PC-9 (cell line): ENCODE data around the gene UFD1. TPM values are rescaled to one million over a fixed set of nuclear protein-coding genes. Genes with fewer than 3 reads are reported as not detected.

Experiments used
- BruUV-seq: library from RNA; stranded (reverse); fragments of 400-500 nt; replicated peaks from 2 replicates; lab custom pipeline; 2021; lab: Mats Ljungman, UMichigan
- CTCF ChIA-PET: fragments of 300-600 bp; sonication (Branson Sonifier 250); formaldehyde crosslinking; loops from one replicate; lab custom pipeline; 2022; ENCODE audit warnings: antibody characterized with exemption; lab: Charles Lee
- POLR2A ChIA-PET: fragments of 300-600 bp; sonication (Branson Sonifier 250); formaldehyde crosslinking; loops from one replicate; lab custom pipeline; 2022; ENCODE audit warnings: antibody characterized with exemption; ENCODE audit not compliant: unreplicated experiment; lab: Charles Lee
- DNase-seq, 2 experiments: peaks; one replicate each; pipeline versions ENCODE4 v3.0.0 to v3.0.0-alpha.2; 2015 to 2022; ENCODE audit warnings: mixed read lengths in 1 of 2
- H2AFZ ChIP-seq: fragments of 200-600 bp; sonication (generic); 2 replicates; pipeline ENCODE4 v1.8.1; 2017; ENCODE audit warnings: antibody characterized with exemption
- H3F3A ChIP-seq: fragments of 200-600 bp; sonication (generic); 2 replicates; pipeline ENCODE4 v1.8.1; 2017; ENCODE audit warnings: antibody characterized with exemption, mild to moderate bottlenecking, low read depth; ENCODE audit not compliant: insufficient read depth
- H3K27ac ChIP-seq: fragments of 200-600 bp; sonication (generic); 2 replicates; pipeline ENCODE4 v1.6.1; 2016; ENCODE audit warnings: mixed run types
- H3K27me3 ChIP-seq: fragments of 200-600 bp; sonication (generic); 2 replicates; pipeline ENCODE4 v1.6.1; 2016; ENCODE audit warnings: low read depth, mixed run types; ENCODE audit not compliant: insufficient read depth
- H3K36me3 ChIP-seq: fragments of 200-600 bp; sonication (generic); 2 replicates; pipeline ENCODE4 v1.6.1; 2016; ENCODE audit warnings: low read depth, mixed run types
- H3K4me1 ChIP-seq: fragments of 200-600 bp; sonication (generic); replicated peaks from 2 replicates; pipeline ENCODE4 v1.6.1; 2016; ENCODE audit warnings: mixed run types; ENCODE audit not compliant: insufficient read depth
- H3K4me2 ChIP-seq: fragments of 200-600 bp; sonication (generic); 2 replicates; pipeline ENCODE4 v1.6.1; 2017; ENCODE audit warnings: mixed run types
- H3K4me3 ChIP-seq: fragments of 200-600 bp; sonication (generic); 2 replicates; pipeline ENCODE4 v1.6.1; 2016; ENCODE audit warnings: mixed run types
- H3K79me2 ChIP-seq: fragments of 200-600 bp; sonication (generic); 2 replicates; pipeline ENCODE4 v1.6.1; 2017; ENCODE audit warnings: low read depth, mixed run types
- H3K9me2 ChIP-seq: fragments of 200-600 bp; sonication (generic); 2 replicates; pipeline ENCODE4 v1.8.1; 2017; ENCODE audit warnings: mild to moderate bottlenecking; ENCODE audit not compliant: insufficient read depth
- H3K9me3 ChIP-seq: fragments of 200-600 bp; sonication (generic); 2 replicates; pipeline ENCODE4 v1.8.1; 2016; ENCODE audit warnings: low read depth; ENCODE audit not compliant: insufficient read depth
- H4K20me1 ChIP-seq: fragments of 200-600 bp; sonication (generic); 2 replicates; pipeline ENCODE4 v1.8.1; 2017; ENCODE audit not compliant: insufficient read depth
- CTCF ChIP-seq: fragments of 200-600 bp; sonication (generic); conservative IDR thresholded peaks from 2 replicates; pipeline ENCODE4 v1.6.1; 2017; ENCODE audit warnings: mixed run types, antibody characterized with exemption, mild to moderate bottlenecking, moderate library complexity
- EZH2 ChIP-seq: fragments of 200-600 bp; sonication (generic); IDR thresholded peaks from 2 replicates; pipeline ENCODE4 v1.8.0; 2017; ENCODE audit warnings: antibody characterized with exemption, low read depth
- intact Hi-C: fragments of 100-400 bp; cut with micrococcal nuclease; formaldehyde crosslinking; loops from one replicate; pipeline ENCODE4 v1.10.0; 2022; ENCODE audit not compliant: unreplicated experiment
- total RNA-seq: library from RNA; stranded (reverse); gene quantifications from 2 replicates; pipeline ENCODE4 v1.2.3, GENCODE V29; 2021

UFD1 gene
- total RNA-seq, 1 experiment from 2014 or later, result 66.9 TPM

DNA sequence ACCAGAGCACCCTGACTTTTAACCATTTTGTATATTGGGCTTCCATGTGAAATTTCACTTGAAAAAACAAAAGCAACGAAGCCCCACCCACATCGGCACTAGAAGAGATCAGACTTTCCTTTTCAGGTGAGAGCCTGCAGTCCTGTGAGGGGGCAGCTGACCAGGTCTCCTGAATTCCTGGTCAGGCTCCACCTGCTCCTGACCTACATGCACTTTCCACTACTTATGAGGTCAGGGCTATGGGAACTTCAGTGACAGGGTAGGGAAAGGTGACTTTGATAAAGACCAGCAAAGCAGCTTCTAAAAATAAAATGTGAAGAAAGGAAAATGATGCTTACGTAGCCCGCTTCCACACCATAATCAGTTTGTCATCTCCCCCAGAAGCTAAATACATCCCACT lies 72.1 kb downstream of the UFD1 start:
- Histone ChIP-seq H3F3A (no peaks in the 10 kb centered on the region), H3K36me3 (no peaks in the 10 kb centered on the region; the same call in 1 of the 2 replicates), H3K27ac (no peak overlapping the region), H4K20me1 (no peaks in the 10 kb centered on the region; the same call in none of the 2 replicates), H3K4me3 (no peak overlapping the region), H2AFZ (no peak overlapping the region), H3K9me2 (no peaks in the 10 kb centered on the region), H3K4me1 (no peaks in the 10 kb centered on the region), H3K4me2 (no peak overlapping the region), H3K27me3 (no peaks in the 10 kb centered on the region), H3K9me3 (no peaks in the 10 kb centered on the region), H3K79me2 (no peaks in the 10 kb centered on the region)
- ChIA-PET POLR2A (no interaction called here), CTCF (no interaction called here)
- no peak for TF ChIP-seq EZH2
- TF ChIP-seq CTCF, result no peak
- no TSS peak for BruUV-seq
- no peak for DNase-seq
- intact Hi-C loops, result loop anchor here (10.0 kb wide), 1 partner anchor 62 kb away; no protein-coding TSS in a partner anchor

GRCh38 chr22:19406281-19406811 lies 72.6 kb downstream of the UFD1 start:
- CTCF ChIA-PET, result no interaction called here

DNA sequence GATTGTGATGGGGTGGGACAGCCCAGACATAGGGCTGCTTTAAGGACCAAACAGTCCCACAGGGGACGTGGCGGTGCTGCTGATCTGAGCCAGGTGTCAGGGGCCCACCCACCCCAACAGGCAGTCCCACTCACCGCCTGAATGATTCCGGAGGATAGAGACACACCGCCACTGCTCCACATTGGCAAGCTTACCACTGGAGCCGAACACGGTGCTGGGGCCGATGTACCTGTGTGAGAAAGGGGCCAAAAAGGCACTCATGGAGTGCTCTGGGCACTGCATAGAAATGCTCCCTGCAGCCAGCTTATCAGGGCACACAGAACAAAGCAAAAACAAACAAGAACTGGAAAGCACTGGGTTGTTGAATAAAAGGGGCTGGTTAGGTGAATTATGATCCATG lies 73.3 kb downstream of the UFD1 start:
- no TSS peak for BruUV-seq
- H2AFZ ChIP-seq, result no peak overlapping the region
- no peak for DNase-seq
- no peak overlapping the region for H3K4me3 ChIP-seq
- no peaks in the 10 kb centered on the region for H3K9me3 ChIP-seq
- intact Hi-C loops, result loop anchor here (10.0 kb wide), 1 partner anchor 61 kb away; no protein-coding TSS in a partner anchor
- no peak overlapping the region for H3K4me2 ChIP-seq
- H3K27ac ChIP-seq, result no peak overlapping the region
- H3K27me3 ChIP-seq, result no peaks in the 10 kb centered on the region
- no peaks in the 10 kb centered on the region for H3K4me1 ChIP-seq
- TF ChIP-seq EZH2, result no peak
- H3K9me2 ChIP-seq, result no peaks in the 10 kb centered on the region
- H4K20me1 ChIP-seq, result no peaks in the 10 kb centered on the region; the same call in none of the 2 replicates
- no peaks in the 10 kb centered on the region for H3F3A ChIP-seq
- CTCF ChIA-PET, result no interaction called here
- no peaks in the 10 kb centered on the region for H3K79me2 ChIP-seq
- POLR2A ChIA-PET, result no interaction called here
- H3K36me3 ChIP-seq, result no peaks in the 10 kb centered on the region; the same call in 1 of the 2 replicates

More at GRCh38 chr22:19406281-19406811, 72.6 kb downstream of the UFD1 start:
- no peak for DNase-seq
- Histone ChIP-seq H2AFZ (no peak overlapping the region), H3K4me2 (no peak overlapping the region), H3K9me3 (no peaks in the 10 kb centered on the region), H4K20me1 (no peaks in the 10 kb centered on the region; the same call in none of the 2 replicates), H3K36me3 (no peaks in the 10 kb centered on the region; the same call in 1 of the 2 replicates), H3F3A (no peaks in the 10 kb centered on the region), H3K4me1 (no peaks in the 10 kb centered on the region), H3K79me2 (no peaks in the 10 kb centered on the region), H3K27ac (no peak overlapping the region), H3K9me2 (no peaks in the 10 kb centered on the region), H3K27me3 (no peaks in the 10 kb centered on the region), H3K4me3 (no peak overlapping the region)
- POLR2A ChIA-PET, result no interaction called here
- BruUV-seq, result no TSS peak
- TF ChIP-seq EZH2 (no peak), CTCF (no peak)
- intact Hi-C loops, result loop anchor here (10.0 kb wide), 1 partner anchor 62 kb away; no protein-coding TSS in a partner anchor
